NAMALWA (cell line): ENCODE data around the gene HIKESHI.
"Not testable (repeated sequence)": the region's sequence is repeated elsewhere in the genome, so short reads cannot be mapped to it uniquely, and the experiment has no call there.

ENCODE experiments used
- DNase-seq: peaks from one replicate; pipeline ENCODE4 v3.0.0-alpha.2; 2015; ENCODE audit warnings: low spot score

HIKESHI gene

DNA sequence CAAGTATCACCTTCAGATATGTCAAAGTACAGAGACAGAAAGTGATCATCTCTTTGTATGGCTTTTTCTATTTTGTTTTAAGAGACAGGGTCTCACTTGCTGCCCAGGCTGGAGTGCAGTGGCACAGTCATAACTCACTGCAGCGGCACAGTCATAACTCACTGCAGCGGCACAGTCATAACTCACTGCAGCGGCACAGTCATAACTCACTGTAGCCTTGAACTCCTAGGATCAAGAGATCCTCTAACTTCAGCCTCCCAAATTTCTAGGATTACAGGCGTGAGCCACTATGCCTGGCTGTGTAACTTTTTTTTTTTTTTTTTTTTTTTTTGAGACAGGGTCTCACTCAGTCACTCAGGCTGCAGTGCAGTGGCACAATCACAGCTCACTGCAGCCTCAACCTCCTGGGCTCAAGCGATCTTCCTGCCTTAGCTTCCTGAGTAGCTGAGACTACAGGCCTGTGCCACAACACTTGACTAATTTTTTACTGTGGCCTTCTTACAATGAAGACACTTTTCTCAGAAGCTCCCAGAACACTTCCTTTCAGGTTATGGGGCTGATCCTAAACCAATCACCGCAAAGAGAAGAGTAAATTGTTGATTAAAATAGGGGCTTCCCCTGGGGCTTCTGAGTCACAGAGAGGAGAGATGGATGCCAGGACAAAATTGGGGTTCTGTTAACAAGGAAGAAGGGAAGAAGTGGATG, 9.0 kb upstream of the HIKESHI start:
- DNase-seq = no peak

DNA sequence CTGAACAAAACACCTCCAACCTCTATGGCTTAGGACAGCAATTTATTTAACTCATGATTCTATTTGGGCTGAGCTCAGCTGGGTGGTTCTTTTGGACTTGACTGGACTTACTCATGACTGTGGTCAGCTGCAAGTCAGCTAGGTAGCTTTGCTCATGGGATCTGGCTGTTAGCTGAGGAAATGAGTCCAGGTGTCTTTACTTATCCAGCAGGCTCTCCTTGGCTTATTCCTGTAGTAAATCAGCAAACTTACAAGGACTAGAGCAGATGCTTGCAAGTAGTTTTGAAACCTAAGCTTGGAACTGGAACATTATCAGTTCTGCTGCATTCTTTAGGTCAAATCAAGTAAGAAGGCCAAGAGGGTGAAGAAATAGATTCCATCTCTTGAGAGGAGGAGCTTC, 8.0 kb upstream of the HIKESHI start:
- no peak for DNase-seq

DNA sequence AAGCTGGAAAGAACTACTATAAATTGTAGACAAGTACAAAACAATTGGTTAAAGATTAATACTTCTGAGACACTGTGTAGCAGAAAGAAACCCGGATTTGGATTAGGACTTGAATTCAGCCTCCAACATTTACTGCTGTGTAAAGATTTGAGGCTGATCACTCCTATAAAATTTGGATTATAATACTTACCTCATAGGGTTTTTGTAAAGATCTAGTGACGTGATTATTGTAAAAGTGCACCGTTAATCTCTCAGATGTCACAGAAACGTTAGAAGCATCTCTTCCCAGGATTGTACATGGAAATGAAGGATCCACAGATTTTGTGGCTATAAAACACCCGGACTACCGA, 323 bp upstream of the HIKESHI start:
- DNase-seq = no peak

DNA sequence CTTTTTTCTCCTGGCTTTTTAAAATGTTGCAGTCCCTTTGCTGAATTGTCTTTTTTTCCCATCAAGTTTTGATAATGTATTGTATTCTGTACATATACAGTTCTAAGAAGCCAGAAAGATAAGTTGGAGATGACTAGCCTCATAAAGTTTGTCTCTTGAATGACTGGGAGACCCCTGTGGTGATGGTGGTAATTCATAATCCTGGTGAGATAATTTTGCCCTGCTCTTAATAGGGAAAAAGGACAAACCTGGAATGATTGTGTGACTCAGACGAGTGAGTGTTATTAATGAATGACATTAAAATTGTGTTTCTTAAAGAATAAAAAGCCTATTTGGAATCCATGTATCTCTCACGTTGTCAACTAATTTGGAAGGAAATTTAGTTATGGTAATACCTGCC, 1.2 kb downstream of the HIKESHI start:
- peak; percentile 20 for DNase-seq

DNA sequence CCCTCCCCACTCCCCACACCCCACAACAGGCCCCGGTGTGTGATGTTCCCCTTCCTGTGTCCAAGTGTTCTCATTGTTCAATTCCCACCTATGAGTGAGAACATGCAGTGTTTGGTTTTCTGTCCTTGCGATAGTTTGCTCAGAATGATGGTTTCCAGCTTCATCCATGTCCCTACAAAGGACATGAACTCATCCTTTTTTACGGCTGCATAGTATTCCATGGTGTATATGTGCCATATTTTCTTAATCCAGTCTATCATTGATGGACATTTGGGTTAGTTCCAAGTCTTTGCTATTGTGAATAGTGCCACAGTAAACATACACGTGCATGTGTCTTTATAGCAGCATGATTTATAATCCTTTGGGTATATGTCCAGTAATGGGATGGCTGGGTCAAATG, 6.7 kb downstream of the HIKESHI start:
- not testable (repeated sequence) for DNase-seq

DNA sequence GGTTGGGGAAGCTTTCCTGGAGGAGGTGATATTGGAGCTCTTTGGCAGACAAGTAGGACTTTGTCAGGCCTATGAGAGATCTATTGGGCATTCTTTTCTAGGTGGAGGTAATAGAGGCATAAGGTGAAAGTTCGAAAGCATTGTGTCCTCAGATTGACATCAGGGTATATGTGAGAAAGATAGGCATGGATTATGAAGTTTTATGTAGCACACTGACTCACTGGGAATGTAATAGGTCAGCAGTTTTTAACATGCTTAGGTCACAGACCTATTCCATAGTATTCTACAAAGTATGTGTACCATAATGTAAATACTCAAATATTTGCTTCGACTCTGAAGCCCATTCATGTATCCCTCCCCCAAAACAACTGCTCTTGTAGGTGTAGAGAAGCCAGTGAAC, 11.8 kb downstream of the HIKESHI start:
- DNase-seq = no peak

DNA sequence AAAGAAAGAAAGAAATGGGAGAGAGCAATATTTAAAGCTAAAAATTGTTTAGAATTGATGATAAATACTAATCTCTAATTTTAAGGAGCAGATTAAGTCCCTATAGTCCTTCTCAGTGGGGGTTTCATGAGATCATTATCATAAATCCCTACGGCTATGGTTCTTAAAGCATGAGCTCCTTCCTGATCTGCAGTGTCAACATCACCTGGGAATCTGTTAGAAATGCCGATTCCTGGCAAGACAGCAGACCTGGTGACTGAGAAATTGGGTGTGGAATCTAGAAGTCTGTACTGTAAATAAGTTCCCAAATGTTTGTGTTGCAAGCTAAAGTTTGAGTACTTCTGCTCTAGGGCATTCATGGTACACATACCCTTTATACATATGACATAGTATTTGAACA, 12.6 kb downstream of the HIKESHI start:
- DNase-seq = no peak

DNA sequence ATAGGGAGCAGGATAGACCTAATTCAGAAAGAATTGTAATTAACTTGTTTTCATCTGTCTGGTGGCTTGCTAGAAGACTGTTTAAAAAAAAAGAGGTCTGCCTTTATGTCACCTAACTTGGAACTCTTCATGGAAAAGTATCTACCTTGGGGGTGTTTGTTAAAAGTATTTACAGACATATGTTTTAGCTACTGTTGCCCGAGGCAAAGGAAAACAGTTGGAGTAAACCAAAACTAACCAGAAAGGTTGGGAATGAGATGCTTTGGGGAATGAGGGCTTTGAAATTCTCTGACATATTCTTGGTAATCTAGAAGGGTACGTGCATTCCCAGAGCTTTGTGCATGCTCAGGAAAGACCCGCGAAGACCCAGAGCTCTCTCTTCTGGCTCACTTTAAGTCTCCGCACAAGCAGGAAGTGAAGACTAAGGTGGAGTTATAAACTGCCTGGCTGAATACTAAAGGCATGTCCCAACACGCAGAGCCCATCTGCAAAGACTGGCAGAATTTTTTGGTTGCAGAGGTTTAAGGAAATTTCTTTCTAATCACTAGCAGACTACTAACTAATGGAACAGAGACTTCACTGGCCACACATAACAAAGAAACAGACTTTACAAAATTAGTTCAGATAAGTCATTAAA, 33.2 kb downstream of the HIKESHI start:
- DNase-seq = no peak

DNA sequence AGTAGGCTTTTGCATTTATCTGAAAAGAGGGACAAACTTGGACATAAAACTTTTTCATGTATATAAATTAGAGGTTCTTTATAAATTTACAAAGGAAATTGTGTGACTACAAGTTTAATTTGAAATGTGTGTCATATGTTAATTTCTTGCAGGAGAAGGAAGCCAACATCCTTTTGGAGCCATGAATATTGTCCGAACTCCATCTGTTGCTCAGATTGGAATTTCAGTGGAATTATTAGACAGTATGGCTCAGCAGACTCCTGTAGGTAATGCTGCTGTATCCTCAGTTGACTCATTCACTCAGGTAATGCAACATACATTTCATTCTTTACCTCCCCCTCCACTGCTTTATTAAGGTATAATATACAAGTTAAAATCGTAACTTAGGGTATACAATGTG, 35.2 kb downstream of the HIKESHI start:
- DNase-seq = no peak

DNA sequence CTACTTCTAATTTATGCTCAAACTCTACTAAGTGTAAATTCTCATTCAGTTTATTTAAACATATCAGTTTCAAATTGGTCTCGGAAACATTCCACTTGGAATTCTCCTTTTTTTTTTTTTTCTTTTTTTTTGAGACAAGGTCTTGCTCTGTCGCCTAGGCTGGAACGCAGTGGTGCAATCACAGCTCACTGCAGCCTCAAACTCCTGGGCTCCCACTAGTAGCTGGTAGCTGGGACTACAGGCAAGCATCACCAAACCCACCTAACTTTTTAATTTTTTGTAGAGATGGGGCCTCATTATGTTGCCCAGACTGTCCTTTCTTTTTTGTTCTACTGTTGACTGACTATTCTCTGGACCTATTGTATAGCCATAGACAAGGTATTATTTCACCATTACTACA, 39.3 kb downstream of the HIKESHI start:
- no peak for DNase-seq

DNA sequence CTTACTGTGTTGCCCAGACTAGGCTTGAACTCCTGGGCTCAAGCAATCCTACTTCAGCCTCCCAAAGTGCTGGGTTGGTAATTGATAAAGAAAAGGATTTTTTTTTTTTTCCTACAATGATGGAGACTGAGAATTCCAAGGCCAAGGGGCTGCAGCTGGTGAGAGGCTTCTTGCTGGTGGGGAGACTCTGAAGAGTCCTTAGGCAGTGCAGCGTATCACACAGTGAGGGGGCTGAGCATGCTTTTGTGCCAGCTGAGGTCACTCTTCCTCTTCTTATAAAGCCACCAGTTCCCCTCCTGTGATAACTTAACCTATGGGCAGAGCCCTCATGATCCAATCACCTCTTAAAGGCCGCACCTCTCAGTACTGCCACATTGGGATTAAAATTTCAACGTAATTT, 44.5 kb downstream of the HIKESHI start:
- no peak for DNase-seq

DNA sequence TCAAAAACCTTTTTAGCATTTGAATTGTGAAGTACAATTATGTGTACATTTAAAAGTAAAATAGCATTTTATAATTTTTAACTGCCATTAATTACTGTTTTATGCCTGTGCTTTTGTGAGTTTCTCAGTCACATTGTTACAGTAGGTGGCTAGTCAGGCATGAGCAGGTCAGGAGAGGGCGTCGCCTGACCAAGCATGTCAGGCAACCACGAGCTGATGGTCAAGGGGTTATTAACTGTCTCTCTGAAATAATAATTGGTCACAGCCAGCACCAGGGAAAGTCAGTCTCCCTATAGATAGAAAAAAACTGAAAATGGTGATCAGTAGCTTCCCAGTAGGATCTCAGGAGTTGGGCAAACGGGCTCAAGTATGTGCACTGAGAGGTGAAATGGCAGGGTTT, 53.2 kb downstream of the HIKESHI start:
- no peak for DNase-seq

DNA sequence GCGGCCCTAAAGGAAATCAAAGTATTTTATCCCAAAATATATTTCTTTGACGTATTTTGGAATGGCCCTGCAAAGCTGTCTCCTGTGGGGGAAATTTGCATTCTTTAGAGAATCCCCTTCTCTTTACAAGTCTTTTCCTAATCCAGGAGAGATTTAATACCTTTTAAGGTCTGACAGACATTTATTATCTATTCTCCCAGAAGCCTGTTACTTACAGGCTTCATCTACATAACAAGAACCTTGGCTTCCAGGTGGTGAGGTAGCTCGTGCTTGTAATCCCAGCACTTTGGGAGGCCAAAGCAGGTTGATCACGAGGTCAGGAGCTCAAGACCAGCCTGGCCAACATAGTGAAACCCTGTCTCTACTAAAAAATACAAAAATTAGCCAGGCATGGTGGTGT, 55.4 kb downstream of the HIKESHI start:
- DNase-seq = not testable (repeated sequence)

DNA sequence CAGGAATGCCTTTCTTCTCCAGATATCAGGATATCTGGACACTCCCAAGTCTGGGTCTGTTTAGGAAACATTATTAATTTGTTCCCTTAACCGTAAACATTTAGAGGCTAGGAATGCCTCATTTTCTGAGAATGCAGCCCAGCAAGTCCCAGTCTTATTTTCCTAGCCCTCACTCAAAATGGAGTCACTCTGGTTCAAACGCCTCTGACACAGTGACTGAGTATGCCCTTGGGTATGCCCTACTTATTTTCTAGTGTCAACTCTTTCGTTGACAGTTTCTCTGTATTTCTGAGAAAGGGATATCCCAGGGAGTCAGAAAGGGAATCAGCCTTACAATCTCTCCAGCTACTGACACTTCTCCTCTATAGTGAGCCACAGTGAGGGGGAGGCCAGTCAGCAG, 56.7 kb downstream of the HIKESHI start:
- DNase-seq = no peak

DNA sequence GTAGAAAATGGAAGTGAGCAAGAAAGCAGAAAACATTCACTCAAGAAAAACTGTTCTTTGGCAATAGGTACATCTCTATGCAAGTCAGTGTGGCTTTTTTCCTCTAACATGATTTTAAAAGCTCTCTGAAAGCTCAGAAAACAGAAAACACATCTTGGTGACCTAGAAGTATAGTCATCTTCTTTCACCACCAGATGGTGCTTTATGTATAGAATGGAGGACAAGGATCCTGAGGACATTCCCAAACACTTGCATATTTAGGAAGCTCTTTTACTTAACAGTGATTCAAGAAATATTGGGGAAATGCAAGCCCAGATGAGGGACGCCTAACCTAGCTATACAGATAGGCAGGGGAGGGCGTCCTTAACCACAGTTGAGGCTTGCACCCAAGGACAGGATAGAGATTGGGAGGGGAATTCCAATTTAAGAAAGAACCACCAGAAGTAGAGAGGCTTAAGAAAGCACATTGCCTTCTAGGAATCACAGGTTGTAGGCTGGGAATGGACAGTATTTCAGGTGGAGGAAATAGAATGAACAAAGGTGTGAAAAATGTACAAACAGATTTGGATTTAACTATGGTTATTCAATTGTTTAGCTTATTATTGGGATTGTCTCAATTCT, 58.8 kb downstream of the HIKESHI start:
- no peak for DNase-seq

DNA sequence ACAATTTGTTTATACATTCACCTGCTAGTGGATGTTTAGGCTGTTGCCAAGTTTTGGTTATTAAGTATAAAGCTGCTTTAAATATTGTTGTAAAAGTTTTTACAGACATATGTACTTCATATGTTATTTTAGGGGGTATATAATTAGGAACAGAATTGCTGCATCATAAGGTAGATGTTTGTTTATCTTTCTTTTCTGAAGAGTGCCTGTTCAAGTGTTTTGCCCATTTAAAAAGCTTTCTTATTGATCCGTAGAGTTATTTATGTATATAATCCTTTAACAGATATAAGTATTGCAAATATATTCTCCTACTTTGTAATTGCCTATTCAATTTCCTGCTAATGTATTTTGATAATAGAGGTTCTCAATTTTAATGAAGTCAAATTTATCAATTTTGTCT, 61.4 kb downstream of the HIKESHI start:
- no peak for DNase-seq

DNA sequence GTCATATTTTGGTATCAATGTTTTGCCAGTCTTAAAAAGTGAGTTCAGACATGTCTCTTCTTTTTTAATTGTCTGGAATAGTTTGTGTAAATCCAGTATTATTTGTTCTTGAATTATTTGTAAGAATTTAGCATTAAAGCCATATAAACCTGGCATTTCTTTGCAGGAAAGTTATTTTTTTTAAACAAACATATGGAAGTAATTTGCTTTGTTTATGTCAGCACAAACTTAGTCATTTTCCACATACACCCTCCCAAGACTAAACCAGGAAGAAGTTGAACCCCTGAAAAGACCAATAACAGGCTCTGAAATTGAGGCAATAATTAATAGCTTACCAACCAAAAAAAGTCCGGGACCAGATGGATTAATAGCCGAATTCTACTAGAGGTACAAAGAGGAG, 63.5 kb downstream of the HIKESHI start:
- no peak for DNase-seq

DNA sequence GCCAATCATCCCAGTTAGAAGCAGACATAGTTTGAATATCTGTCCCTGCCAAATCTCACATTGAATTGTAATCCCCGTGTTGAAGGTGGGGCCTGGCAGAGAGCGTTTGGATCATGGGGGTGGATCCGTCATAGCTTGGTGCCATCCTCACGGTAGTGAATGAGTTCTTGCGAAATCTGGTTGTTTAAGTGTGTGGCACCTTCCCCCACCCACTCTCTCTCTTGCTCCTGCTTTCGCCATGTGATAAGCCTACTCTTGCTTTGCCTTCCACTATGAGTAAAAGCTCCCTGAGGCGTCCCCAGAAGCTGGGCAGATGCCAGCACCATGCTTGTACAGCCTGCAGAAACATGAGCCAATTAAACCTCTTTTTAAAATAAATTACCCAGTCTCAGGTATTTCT, 67.6 kb downstream of the HIKESHI start:
- DNase-seq = no peak

DNA sequence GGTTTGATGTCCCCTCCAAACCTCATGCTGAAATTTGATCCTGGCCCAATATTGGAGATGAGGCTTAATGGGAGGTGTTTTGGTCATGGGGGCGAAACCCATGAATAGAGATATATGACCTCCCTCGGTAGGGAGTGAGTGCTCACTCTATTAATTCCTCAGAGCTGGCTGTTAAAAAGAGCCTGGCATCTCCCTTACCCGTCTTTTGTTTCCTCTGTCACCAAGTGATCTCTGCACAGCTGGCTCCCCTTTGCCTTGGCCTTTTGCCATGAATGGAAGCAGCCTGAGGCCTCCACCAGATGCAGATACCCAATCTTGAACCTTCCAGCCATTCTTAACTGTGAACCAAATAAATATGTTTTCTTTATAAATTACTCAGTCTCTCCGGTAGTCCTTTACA, 68.1 kb downstream of the HIKESHI start:
- DNase-seq = no peak

DNA sequence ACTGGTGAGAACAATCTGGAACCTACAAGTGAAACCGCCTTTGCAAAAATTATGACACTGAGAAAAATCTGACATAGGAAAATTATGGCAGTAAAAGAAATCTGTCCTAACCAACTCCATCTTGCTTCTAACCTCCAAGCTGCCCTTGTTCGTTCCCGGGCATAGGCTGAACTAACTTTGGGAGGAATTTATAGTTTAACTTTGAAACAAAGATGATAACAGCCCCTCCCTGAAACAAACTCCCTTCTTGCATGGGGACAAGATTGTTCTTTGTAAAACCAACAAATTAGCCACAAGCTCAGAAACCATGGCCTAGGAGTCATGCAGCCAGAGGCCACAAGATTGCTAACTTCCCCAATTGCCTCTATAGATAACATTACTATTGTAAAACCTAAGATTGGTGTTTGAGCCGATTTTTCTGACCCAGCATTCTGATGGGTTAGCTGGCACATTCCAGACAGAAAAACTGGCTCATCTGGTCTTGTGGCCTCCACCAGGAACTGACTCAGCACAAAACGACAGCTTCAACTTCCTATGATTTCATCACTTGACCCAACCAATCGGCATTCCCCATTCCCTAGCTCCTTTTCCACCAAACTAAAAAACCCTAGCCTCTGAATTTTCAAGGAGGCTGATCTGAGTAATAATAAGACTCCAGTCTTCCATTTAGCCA, 69.0 kb downstream of the HIKESHI start:
- DNase-seq = no peak

DNA sequence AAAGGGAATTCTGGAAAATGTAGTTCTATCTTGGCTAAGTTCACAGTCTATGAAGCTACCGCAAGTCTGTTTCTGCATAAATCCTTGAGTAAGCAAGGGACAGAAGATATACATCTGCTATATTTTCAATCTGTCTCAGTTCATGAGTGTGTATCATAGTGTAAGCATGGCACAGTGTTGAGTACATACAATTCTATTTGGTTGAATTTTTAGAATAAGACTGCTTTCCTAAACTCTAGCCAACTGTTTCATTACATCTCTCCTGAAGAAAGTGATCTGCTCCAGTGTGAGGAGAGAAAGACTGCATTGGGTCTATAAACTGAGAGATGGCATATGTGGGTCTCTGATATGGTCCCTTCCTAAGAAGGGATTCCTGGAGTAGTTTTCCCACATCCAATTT, 70.0 kb downstream of the HIKESHI start:
- DNase-seq = no peak

DNA sequence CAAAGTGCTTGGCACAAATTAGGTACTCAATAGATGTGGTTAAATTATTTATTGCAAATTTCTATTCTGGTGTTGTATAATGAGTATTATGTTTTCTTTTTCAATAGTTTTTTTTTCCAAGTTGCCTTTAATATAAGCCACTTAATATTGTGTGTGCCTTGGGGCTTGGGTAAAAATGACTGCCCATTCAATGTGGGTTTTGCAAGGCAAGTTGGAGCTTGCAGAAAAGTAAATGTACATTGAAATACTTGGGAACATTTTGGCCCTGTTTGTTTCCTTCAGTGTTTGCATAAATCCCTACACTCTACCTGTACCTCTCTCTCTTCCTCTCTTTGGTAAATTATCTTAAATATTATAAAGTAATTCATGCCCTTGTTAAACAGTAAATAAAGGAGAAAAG, 70.5 kb downstream of the HIKESHI start:
- DNase-seq = no peak

DNA sequence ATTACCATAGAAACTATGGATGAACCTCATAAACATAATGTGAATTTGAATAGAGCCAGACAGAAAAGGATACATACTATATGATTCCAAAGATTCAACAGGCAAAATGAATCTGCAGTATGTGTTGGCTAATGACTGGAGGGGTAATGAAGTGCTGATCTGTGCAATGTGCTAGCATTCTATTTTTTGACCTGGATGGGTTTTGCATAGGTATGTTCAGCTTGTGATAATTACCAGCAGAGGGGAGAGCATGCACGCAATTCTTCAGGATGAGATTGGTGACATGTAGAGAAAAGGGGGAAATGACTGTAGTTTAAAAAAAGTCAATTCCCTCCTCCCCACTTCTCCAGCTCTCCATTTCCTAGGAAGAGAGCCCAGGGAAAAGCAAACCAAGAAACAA, 72.0 kb downstream of the HIKESHI start:
- DNase-seq = no peak
